Measurements from ENCODE around the gene SYT2.

GRCh38 chr1:202677433-202677832 is 32.8 kb downstream of the SYT2 start:
- TF ChIP-seq CTCF (IDR thresholded peaks at IDR 0.05): no peak
- TF ChIP-seq POLR2A (IDR thresholded peaks at IDR 0.05): no peak
